HG03521 (cell line): ENCODE measurements around the gene AKAP9.
"Not testable (repeated sequence)": the region's sequence is repeated elsewhere in the genome, so short reads cannot be mapped to it uniquely, and the experiment has no call there.

Experiments used
- ATAC-seq: cut with Tn5 transposase; IDR thresholded peaks from one replicate; pipeline ENCODE4 v1.9.1; 2021; ENCODE audit warnings: mild to moderate bottlenecking, moderate library complexity; ENCODE audit not compliant: unreplicated experiment

AKAP9 gene

GRCh38 chr7:91944970-91945369 is 4.3 kb downstream of the AKAP9 start:
- not testable (repeated sequence) for ATAC-seq

- ATAC-seq: no peak
Measured at GRCh38 chr7:91945476-91945875, 4.8 kb downstream of the AKAP9 start.

GRCh38 chr7:91946549-91946948 is 5.9 kb downstream of the AKAP9 start:
- no peak for ATAC-seq

GRCh38 chr7:91947948-91948347 is 7.3 kb downstream of the AKAP9 start:
- ATAC-seq: no peak

- no peak for ATAC-seq
Measured at GRCh38 chr7:91949221-91950009, 8.8 kb downstream of the AKAP9 start.

- no peak for ATAC-seq
Measured at GRCh38 chr7:91953618-91954017, 13.0 kb downstream of the AKAP9 start.

GRCh38 chr7:91956464-91956863 is 15.8 kb downstream of the AKAP9 start:
- ATAC-seq: not testable (repeated sequence)

- ATAC-seq: no peak
Measured at GRCh38 chr7:91957232-91957631, 16.6 kb downstream of the AKAP9 start.

GRCh38 chr7:91957823-91958222 is 17.2 kb downstream of the AKAP9 start:
- ATAC-seq: no peak

GRCh38 chr7:91959023-91959422 is 18.4 kb downstream of the AKAP9 start:
- no peak for ATAC-seq

- ATAC-seq: no peak
Measured at GRCh38 chr7:91961816-91962215, 21.2 kb downstream of the AKAP9 start.

GRCh38 chr7:91962419-91962818 is 21.8 kb downstream of the AKAP9 start:
- no peak for ATAC-seq

GRCh38 chr7:91967513-91967912 is 26.9 kb downstream of the AKAP9 start:
- not testable (repeated sequence) for ATAC-seq

GRCh38 chr7:91973639-91974038 is 33.0 kb downstream of the AKAP9 start:
- no peak for ATAC-seq

- no peak for ATAC-seq
Measured at GRCh38 chr7:91974066-91974465, 33.4 kb downstream of the AKAP9 start.

- no peak for ATAC-seq
Measured at GRCh38 chr7:91976743-91977142, 36.1 kb downstream of the AKAP9 start.

GRCh38 chr7:91979590-91979989 is 38.9 kb downstream of the AKAP9 start:
- no peak for ATAC-seq

GRCh38 chr7:91982352-91982751 is 41.7 kb downstream of the AKAP9 start:
- ATAC-seq: not testable (repeated sequence)

- ATAC-seq: no peak
Measured at GRCh38 chr7:91988213-91988612, 47.6 kb downstream of the AKAP9 start.

- peak; percentile 44 for ATAC-seq
Measured at GRCh38 chr7:91993976-91994375, 53.3 kb downstream of the AKAP9 start.

- ATAC-seq: peak; percentile 88
Measured at GRCh38 chr7:91995391-91996105, 54.9 kb downstream of the AKAP9 start.
